ENCODE measurements around the gene IPO4.

IPO4 gene

DNA sequence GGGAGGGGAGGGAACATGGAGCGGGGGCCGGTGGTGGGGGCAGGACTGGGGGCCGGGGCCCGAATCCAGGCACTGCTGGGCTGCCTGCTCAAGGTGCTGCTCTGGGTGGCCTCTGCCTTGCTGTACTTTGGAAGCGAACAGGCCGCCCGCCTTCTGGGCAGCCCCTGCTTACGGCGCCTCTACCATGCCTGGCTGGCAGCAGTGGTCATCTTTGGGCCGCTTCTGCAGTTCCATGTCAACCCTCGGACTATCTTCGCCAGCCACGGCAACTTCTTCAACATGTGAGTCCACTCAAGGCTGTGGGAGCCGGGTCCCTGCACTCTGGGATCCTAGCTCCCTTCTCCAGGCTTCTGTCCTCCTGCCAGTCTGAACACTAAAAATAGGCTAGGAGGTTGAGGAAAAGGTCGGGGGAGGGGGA lies 57.1 kb downstream of the IPO4 start:
- TF ChIP-seq, protein P1, sequence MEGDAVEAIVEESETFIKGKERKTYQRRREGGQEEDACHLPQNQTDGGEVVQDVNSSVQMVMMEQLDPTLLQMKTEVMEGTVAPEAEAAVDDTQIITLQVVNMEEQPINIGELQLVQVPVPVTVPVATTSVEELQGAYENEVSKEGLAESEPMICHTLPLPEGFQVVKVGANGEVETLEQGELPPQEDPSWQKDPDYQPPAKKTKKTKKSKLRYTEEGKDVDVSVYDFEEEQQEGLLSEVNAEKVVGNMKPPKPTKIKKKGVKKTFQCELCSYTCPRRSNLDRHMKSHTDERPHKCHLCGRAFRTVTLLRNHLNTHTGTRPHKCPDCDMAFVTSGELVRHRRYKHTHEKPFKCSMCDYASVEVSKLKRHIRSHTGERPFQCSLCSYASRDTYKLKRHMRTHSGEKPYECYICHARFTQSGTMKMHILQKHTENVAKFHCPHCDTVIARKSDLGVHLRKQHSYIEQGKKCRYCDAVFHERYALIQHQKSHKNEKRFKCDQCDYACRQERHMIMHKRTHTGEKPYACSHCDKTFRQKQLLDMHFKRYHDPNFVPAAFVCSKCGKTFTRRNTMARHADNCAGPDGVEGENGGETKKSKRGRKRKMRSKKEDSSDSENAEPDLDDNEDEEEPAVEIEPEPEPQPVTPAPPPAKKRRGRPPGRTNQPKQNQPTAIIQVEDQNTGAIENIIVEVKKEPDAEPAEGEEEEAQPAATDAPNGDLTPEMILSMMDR (IDR thresholded peaks at IDR 0.05; ENCODE audit: borderline replicate concordance, control extremely low read depth, extremely low read depth, insufficient read depth, missing control alignments), result no peak
- DNase-seq (ENCODE audit: low spot score), result no peak
- in situ Hi-C loops (cut with MboI; ENCODE audit: low sequenced_read_pairs, unreplicated experiment), result no loop called here

DNA sequence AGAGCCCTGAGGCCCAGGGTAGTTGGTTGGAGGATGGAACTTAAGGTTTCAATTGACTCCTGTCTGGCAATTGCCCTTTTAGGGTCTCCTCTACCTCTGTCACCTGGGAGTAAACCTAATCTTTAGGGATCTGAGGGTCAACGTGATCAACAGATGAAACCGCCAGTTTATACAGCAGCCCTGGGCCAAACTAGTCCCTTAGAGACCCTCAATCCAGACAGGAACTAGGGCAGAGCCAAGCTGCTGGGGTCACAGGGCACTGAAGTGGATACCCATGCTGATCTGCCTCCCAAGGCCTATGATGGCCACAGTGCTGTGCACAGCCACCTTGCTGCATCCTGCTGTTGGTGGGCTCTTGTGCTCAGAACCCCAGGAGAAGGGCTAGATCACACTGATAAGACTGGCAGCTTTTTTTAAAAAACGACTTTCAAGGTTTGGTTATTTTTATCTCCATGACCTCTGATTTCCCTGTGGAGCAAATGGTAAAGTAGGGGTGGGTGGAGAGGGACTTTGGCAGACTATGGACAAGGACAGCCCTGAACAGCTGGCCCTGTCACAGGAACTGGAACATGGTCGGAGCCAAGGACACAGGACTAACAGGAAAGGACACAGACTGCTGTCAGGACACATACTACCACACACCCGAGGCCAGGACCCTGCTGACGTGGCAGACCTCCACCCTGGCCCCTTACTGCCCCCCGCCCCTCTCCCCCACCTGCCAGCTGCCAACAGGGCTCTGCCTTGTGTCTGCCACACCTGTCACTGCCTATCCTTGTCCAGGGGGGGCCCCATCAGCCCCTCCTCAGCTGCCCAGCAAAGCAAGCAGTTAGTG lies 57.7 kb downstream of the IPO4 start:
- TF ChIP-seq, protein P1 (IDR thresholded peaks at IDR 0.05; ENCODE audit: borderline replicate concordance, control extremely low read depth, extremely low read depth, insufficient read depth, missing control alignments), result no peak
- no peak for DNase-seq (ENCODE audit: low spot score)
- in situ Hi-C loops (cut with MboI; ENCODE audit: low sequenced_read_pairs, unreplicated experiment), result no loop called here

DNA sequence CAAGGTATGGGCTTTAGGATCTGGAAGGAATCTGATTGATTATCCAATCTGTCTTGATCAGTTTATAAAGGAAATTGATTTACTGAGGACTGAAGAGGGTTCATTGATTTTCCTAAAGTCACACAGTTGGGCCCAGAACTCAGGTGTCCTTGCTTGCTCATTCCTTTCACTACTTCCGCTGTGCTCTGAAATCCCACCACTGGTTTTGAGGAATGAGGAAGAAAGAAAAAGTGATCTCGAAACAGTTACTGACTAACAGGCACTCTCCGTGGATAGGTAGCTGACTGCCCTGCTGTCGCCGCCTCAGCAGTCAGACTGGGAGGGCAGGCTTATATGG lies 58.3 kb downstream of the IPO4 start, which contains the start of gene FITM1:
Gene FITM1, plus strand, starts transcription at position 280 of the 337 bp plus-strand sequence. CDS start 905 bp downstream, outside the sequence.
- DNase-seq (ENCODE audit: low spot score), result no peak
- in situ Hi-C loops (cut with MboI; ENCODE audit: low sequenced_read_pairs, unreplicated experiment), result no loop called here
- TF ChIP-seq, protein P1 (IDR thresholded peaks at IDR 0.05; ENCODE audit: borderline replicate concordance, control extremely low read depth, extremely low read depth, insufficient read depth, missing control alignments), result no peak

All from GM13976 (cell line).